Parathyroid adenoma (tissue), 2 donors: ENCODE measurements around the gene TRMU.

Experiments used
- H2AFZ ChIP-seq: fragments of 300-600 bp; sonication (generic); one replicate; pipeline ENCODE4 v1.7.0; 2017; ENCODE audit warnings: antibody characterized with exemption, mild to moderate bottlenecking
- H3K27ac ChIP-seq: fragments of 300-600 bp; sonication (generic); one replicate; pipeline ENCODE4 v1.7.0; 2017
- H3K27me3 ChIP-seq: fragments of 300-600 bp; sonication (generic); one replicate; pipeline ENCODE4 v1.7.0; 2017; ENCODE audit warnings: low read length; ENCODE audit not compliant: control insufficient read depth, insufficient read depth
- H3K36me3 ChIP-seq: fragments of 300-600 bp; sonication (generic); one replicate; pipeline ENCODE4 v1.7.0; 2017; ENCODE audit warnings: low read length; ENCODE audit not compliant: control insufficient read depth, insufficient read depth
- H3K4me1 ChIP-seq: fragments of 300-600 bp; sonication (generic); one replicate; pipeline ENCODE4 v1.7.0; 2017; ENCODE audit warnings: control low read depth
- H3K4me2 ChIP-seq: fragments of 300-600 bp; sonication (generic); one replicate; pipeline ENCODE4 v1.7.0; 2017; ENCODE audit warnings: low read length
- H3K4me3 ChIP-seq: fragments of 300-600 bp; sonication (generic); one replicate; pipeline ENCODE4 v1.7.0; 2017; ENCODE audit warnings: low read depth, low read length
- H3K79me2 ChIP-seq: fragments of 300-600 bp; sonication (generic); one replicate; pipeline ENCODE4 v1.7.0; 2017; ENCODE audit warnings: control low read depth
- H3K9ac ChIP-seq: fragments of 300-600 bp; sonication (generic); one replicate; pipeline ENCODE4 v1.7.0; 2017; ENCODE audit warnings: mild to moderate bottlenecking
- H3K9me3 ChIP-seq: fragments of 300-600 bp; sonication (generic); one replicate; pipeline ENCODE4 v1.7.0; 2017; ENCODE audit warnings: low read length; ENCODE audit not compliant: control insufficient read depth
- CTCF ChIP-seq: fragments of 300-600 bp; sonication (generic); IDR thresholded peaks from one replicate; pipeline ENCODE4 v1.7.0; 2017; ENCODE audit warnings: antibody characterized with exemption, mild to moderate bottlenecking
- donor health status: primary hyperparathyroidism.

TRMU gene

GRCh38 chr22:46362934-46363515 is 27.5 kb downstream of the TRMU start:
- Histone ChIP-seq H3K4me1 (no peaks in the 10 kb centered on the region), H3K4me3 (no peak overlapping the region), H2AFZ (no peak overlapping the region), H3K27me3 (no peaks in the 10 kb centered on the region), H3K4me2 (no peak overlapping the region), H3K79me2 (no peaks in the 10 kb centered on the region), H3K9me3 (no peaks in the 10 kb centered on the region), H3K27ac (no peak overlapping the region), H3K9ac (no peak overlapping the region), H3K36me3 (no peaks in the 10 kb centered on the region)
- no peak for TF ChIP-seq CTCF

- no peaks in the 10 kb centered on the region for H3K36me3 ChIP-seq
- no peaks in the 10 kb centered on the region for H3K27me3 ChIP-seq
Measured at GRCh38 chr22:46363611-46364321, 28.3 kb downstream of the TRMU start.

GRCh38 chr22:46364341-46365165 is 29.0 kb downstream of the TRMU start:
- Histone ChIP-seq H3K4me2 (no peak overlapping the region), H3K27me3 (no peaks in the 10 kb centered on the region), H3K4me1 (no peaks in the 10 kb centered on the region), H3K79me2 (no peaks in the 10 kb centered on the region), H3K9me3 (no peaks in the 10 kb centered on the region), H3K9ac (no peak overlapping the region), H2AFZ (no peak overlapping the region), H3K27ac (no peak overlapping the region), H3K36me3 (no peaks in the 10 kb centered on the region), H3K4me3 (no peak overlapping the region)
- TF ChIP-seq CTCF = no peak

More at GRCh38 chr22:46363611-46364321, 28.3 kb downstream of the TRMU start:
- no peak overlapping the region for H3K9ac ChIP-seq
- no peaks in the 10 kb centered on the region for H3K9me3 ChIP-seq
- no peak for TF ChIP-seq CTCF
- no peak overlapping the region for H2AFZ ChIP-seq
- no peak overlapping the region for H3K4me2 ChIP-seq
- H3K79me2 ChIP-seq = no peaks in the 10 kb centered on the region
- H3K27ac ChIP-seq = no peak overlapping the region
- H3K4me1 ChIP-seq = no peaks in the 10 kb centered on the region
- no peak overlapping the region for H3K4me3 ChIP-seq

- no peaks in the 10 kb centered on the region for H3K79me2 ChIP-seq
- H3K4me1 ChIP-seq = no peaks in the 10 kb centered on the region
- no peak for TF ChIP-seq CTCF
- H3K36me3 ChIP-seq = no peaks in the 10 kb centered on the region
- H3K4me3 ChIP-seq = no peak overlapping the region
- H3K4me2 ChIP-seq = no peak overlapping the region
- no peak overlapping the region for H3K27ac ChIP-seq
- H3K27me3 ChIP-seq = no peaks in the 10 kb centered on the region
- H3K9ac ChIP-seq = no peak overlapping the region
- H3K9me3 ChIP-seq = no peaks in the 10 kb centered on the region
- no peak overlapping the region for H2AFZ ChIP-seq
Measured at GRCh38 chr22:46365166-46365624, 29.7 kb downstream of the TRMU start.
